MCF 10A (cell line): ENCODE results near the gene ACO1. TPM values are rescaled to one million over a fixed set of nuclear protein-coding genes. Genes with fewer than 3 reads are reported as not detected.

ENCODE experiments used
- BruUV-seq: library from RNA; stranded (reverse); fragments of 400-500 nt; replicated peaks from 2 replicates; lab custom pipeline; 2021; lab: Mats Ljungman, UMichigan
- CTCF ChIA-PET: fragments of 300-600 bp; sonication (Branson Sonifier 250); formaldehyde crosslinking; extraction: SDS; loops from one replicate; lab custom pipeline; 2021; ENCODE audit warnings: antibody characterized with exemption, inconsistent platforms; lab: Yijun Ruan, JAX
- POLR2A ChIA-PET: fragments of 300-600, 350-650 bp; sonication (Branson Sonifier 250); formaldehyde crosslinking; extraction: SDS; loops from one replicate; lab custom pipeline; 2020; ENCODE audit warnings: antibody characterized with exemption, inconsistent platforms; lab: Yijun Ruan, JAX
- DNase-seq: peaks from one replicate; pipeline ENCODE4 v3.0.0-alpha.2; 2018; ENCODE audit not compliant: unreplicated experiment
- H3K27ac Mint-ChIP-seq: one replicate; pipeline ENCODE4 v1.8.0; 2022; ENCODE audit warnings: mild to moderate bottlenecking, low read depth, mixed read lengths; ENCODE audit not compliant: unreplicated experiment
- H3K27me3 Mint-ChIP-seq: one replicate; pipeline ENCODE4 v1.8.0; 2022; ENCODE audit warnings: mixed read lengths; ENCODE audit not compliant: insufficient read depth, unreplicated experiment
- H3K36me3 Mint-ChIP-seq: one replicate; pipeline ENCODE4 v1.8.0; 2022; ENCODE audit warnings: mild to moderate bottlenecking, moderate library complexity, mixed read lengths; ENCODE audit not compliant: insufficient read depth, unreplicated experiment
- H3K4me1 Mint-ChIP-seq: one replicate; pipeline ENCODE4 v1.8.0; 2022; ENCODE audit warnings: mixed read lengths; ENCODE audit not compliant: insufficient read depth, unreplicated experiment
- H3K4me3 Mint-ChIP-seq: one replicate; pipeline ENCODE4 v1.8.0; 2022; ENCODE audit warnings: mild to moderate bottlenecking, moderate library complexity, mixed read lengths; ENCODE audit not compliant: unreplicated experiment
- H3K9me3 Mint-ChIP-seq: one replicate; pipeline ENCODE4 v1.8.0; 2022; ENCODE audit warnings: mixed read lengths; ENCODE audit not compliant: unreplicated experiment
- intact Hi-C: fragments of 100-400 bp; cut with micrococcal nuclease; formaldehyde crosslinking; loops from 2 replicates; pipeline ENCODE4 v1.14.1; 2022
- total RNA-seq: library from RNA; stranded (reverse); gene quantifications from 2 replicates; pipeline ENCODE4 v1.2.3, GENCODE V29; 2022
- TF ChIP-seq, protein P1 (sequence below): fragments of 200-600 bp; IDR thresholded peaks from one replicate; pipeline ENCODE4 v1.8.0; 2022; ENCODE audit warnings: antibody characterized with exemption, mild to moderate bottlenecking; ENCODE audit not compliant: unreplicated experiment

ACO1 gene
- total RNA-seq, 1 experiment from 2014 or later: 28.6 TPM

DNA sequence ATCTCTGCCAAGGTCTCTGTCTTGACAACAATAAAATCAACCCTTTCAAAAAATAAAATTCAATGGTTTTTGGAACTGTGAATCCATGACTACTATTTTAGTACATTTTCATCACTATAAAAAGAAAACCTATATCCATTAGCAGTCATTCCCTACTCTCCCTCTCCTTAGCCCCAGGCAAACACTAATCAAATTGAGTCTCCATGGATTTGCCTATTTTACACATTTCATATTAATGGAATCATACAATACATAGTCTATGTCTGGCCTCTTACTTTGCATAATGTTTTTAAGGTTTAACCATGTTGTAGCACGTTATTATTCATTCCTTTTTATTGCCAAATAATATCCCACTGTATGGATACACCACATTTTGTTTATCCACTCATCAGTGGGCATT, 117.4 kb downstream of the ACO1 start:
- TF ChIP-seq, protein P1, sequence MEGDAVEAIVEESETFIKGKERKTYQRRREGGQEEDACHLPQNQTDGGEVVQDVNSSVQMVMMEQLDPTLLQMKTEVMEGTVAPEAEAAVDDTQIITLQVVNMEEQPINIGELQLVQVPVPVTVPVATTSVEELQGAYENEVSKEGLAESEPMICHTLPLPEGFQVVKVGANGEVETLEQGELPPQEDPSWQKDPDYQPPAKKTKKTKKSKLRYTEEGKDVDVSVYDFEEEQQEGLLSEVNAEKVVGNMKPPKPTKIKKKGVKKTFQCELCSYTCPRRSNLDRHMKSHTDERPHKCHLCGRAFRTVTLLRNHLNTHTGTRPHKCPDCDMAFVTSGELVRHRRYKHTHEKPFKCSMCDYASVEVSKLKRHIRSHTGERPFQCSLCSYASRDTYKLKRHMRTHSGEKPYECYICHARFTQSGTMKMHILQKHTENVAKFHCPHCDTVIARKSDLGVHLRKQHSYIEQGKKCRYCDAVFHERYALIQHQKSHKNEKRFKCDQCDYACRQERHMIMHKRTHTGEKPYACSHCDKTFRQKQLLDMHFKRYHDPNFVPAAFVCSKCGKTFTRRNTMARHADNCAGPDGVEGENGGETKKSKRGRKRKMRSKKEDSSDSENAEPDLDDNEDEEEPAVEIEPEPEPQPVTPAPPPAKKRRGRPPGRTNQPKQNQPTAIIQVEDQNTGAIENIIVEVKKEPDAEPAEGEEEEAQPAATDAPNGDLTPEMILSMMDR: no peak
- Mint-ChIP-seq H3K9me3 (no peaks in the 10 kb centered on the region), H3K27me3 (no peaks in the 10 kb centered on the region), H3K36me3 (no peaks in the 10 kb centered on the region), H3K4me3 (no peak overlapping the region), H3K27ac (peak overlapping the region; percentile 47), H3K4me1 (peaks cover 7% of the 10 kb centered on the region)
- intact Hi-C loops: no loop called here
- ChIA-PET POLR2A (no interaction called here), CTCF (no interaction called here)
- BruUV-seq: no TSS peak
- no peak for DNase-seq

DNA sequence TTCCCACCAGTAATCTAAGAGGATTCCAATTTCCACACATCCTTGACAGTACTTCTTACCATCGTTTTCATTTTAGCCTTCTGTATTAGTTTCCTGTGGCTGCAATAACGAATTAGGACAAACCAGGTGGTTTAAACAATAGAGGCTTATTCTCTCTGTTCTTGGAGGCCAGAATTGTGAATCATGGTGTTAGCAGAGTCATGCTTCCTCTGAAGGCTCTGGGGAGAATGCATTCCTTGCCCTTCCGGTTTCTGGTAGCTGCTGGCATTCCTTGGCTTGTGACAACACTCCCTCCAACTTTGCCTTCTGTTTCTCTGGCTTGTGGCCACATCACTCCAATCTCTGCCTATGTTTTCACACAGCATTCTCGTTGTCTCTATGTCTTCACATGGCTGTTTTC, 118.0 kb downstream of the ACO1 start:
- TF ChIP-seq, protein P1: no peak
- Mint-ChIP-seq H3K4me3 (no peak overlapping the region), H3K4me1 (peaks cover 7% of the 10 kb centered on the region), H3K27me3 (no peaks in the 10 kb centered on the region), H3K27ac (peak overlapping the region; percentile 47), H3K36me3 (no peaks in the 10 kb centered on the region), H3K9me3 (no peaks in the 10 kb centered on the region)
- intact Hi-C loops: no loop called here
- no TSS peak for BruUV-seq
- ChIA-PET CTCF (interaction anchor here (1.0 kb wide), 2 partner anchors 70 to 74 kb away, joined by 3 to 4 read pairs; no protein-coding TSS in a partner anchor), POLR2A (no interaction called here)
- DNase-seq: peak; percentile 67

DNA sequence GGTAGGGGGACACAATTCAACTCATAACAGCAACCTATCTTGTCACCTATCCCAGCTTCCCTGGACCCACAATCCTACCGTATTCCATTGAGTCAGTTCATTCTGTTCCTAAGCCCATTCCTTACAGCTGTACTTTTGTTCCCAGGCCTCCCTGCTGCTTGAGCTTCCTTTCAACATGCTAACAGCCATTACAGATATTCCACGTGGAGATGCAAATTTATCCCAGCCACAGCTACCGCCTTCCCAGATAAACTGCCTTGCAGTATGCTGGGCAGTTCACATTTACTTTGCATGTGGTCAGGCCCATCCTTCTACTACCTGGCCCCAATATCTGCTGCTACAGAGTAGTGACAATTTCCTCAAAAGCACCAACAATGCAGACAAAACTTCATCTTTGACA, 118.6 kb downstream of the ACO1 start:
- DNase-seq: no peak
- ChIA-PET CTCF (interaction anchor here (1.0 kb wide), 2 partner anchors 70 to 74 kb away, joined by 3 to 4 read pairs; no protein-coding TSS in a partner anchor), POLR2A (no interaction called here)
- Mint-ChIP-seq H3K27me3 (no peaks in the 10 kb centered on the region), H3K36me3 (no peaks in the 10 kb centered on the region), H3K9me3 (no peaks in the 10 kb centered on the region), H3K4me3 (no peak overlapping the region), H3K4me1 (peaks cover 7% of the 10 kb centered on the region), H3K27ac (peak overlapping the region; percentile 47)
- no TSS peak for BruUV-seq
- TF ChIP-seq, protein P1: no peak
- intact Hi-C loops: no loop called here

Other genes starting within 250 kb of the ACO1 start
- 3.0 and 3.2 TPM in 2 replicates for gene RIGI, start 141.6 kb downstream of the ACO1 start, total RNA-seq
- gene SMIM27, start 167.7 kb downstream of the ACO1 start, total RNA-seq: 7.4 and 7.8 TPM in 2 replicates
- 16.7 and 18.4 TPM in 2 replicates for gene TOPORS, start 167.9 kb downstream of the ACO1 start, total RNA-seq
- 56.1 and 59.6 TPM in 2 replicates for gene NDUFB6, start 188.5 kb downstream of the ACO1 start, total RNA-seq